CD4-positive, alpha-beta T cell treated with Interleukin-12 subunit alpha and Interleukin-12 subunit beta, for 1 hour (primary cell): ENCODE measurements around the gene ANKRD12.
"Not testable (repeated sequence)": the region's sequence is repeated elsewhere in the genome, so short reads cannot be mapped to it uniquely, and the experiment has no call there.

ENCODE experiments used
- DNase-seq: peaks from one replicate; pipeline ENCODE4 v3.0.0-alpha.2; 2020

ANKRD12 gene

GRCh38 chr18:9136315-9137155 is at the start of gene ANKRD12:
TSS of gene ANKRD12 (plus strand) at chr18:9136781. CDS start at chr18:9182433, 45,652 bp downstream.
- DNase-seq = peak; percentile 99

GRCh38 chr18:9087144-9087543 is 49.4 kb upstream of the ANKRD12 start:
- no peak for DNase-seq

- DNase-seq = no peak
Measured at GRCh38 chr18:9088252-9088651, 48.3 kb upstream of the ANKRD12 start.

GRCh38 chr18:9088727-9089126 is 47.9 kb upstream of the ANKRD12 start:
- DNase-seq = not testable (repeated sequence)

- no peak for DNase-seq
Measured at GRCh38 chr18:9090578-9090977, 46.0 kb upstream of the ANKRD12 start.

GRCh38 chr18:9091066-9091476 is 45.5 kb upstream of the ANKRD12 start:
- DNase-seq = peak; percentile 70

GRCh38 chr18:9092665-9093064 is 43.9 kb upstream of the ANKRD12 start:
- DNase-seq = no peak

GRCh38 chr18:9093109-9093508 is 43.5 kb upstream of the ANKRD12 start:
- not testable (repeated sequence) for DNase-seq

- DNase-seq = peak; percentile 30
Measured at GRCh38 chr18:9094307-9095226, 42.0 kb upstream of the ANKRD12 start.

- DNase-seq = peak; percentile 66
Measured at GRCh38 chr18:9095297-9096006, 41.1 kb upstream of the ANKRD12 start.

- no peak for DNase-seq
Measured at GRCh38 chr18:9096007-9096371, 40.6 kb upstream of the ANKRD12 start.

GRCh38 chr18:9096685-9097084 is 39.9 kb upstream of the ANKRD12 start:
- no peak for DNase-seq

- no peak for DNase-seq
Measured at GRCh38 chr18:9097349-9097748, 39.2 kb upstream of the ANKRD12 start.

- DNase-seq = no peak
Measured at GRCh38 chr18:9100796-9101195, 35.8 kb upstream of the ANKRD12 start.

- DNase-seq = peak; percentile 80
Measured at GRCh38 chr18:9101730-9102507, 34.7 kb upstream of the ANKRD12 start.

- peak; percentile 98 for DNase-seq
Measured at GRCh38 chr18:9102508-9103375, 33.8 kb upstream of the ANKRD12 start, which contains the start of gene NDUFV2. TSS of gene NDUFV2 (plus strand) at chr18:9102699. CDS start at chr18:9102744, 45 bp downstream.

GRCh38 chr18:9103376-9103873 is 33.2 kb upstream of the ANKRD12 start:
- DNase-seq = peak; percentile 50

GRCh38 chr18:9104244-9104901 is 32.2 kb upstream of the ANKRD12 start:
- DNase-seq = no peak

- no peak for DNase-seq
Measured at GRCh38 chr18:9105420-9105819, 31.2 kb upstream of the ANKRD12 start.

GRCh38 chr18:9106094-9106493 is 30.5 kb upstream of the ANKRD12 start:
- DNase-seq = no peak
